Caki2 (cell line): Measurements from ENCODE around the gene SLC25A19. TPM values are rescaled to one million over a fixed set of nuclear protein-coding genes. Genes with fewer than 3 reads are reported as not detected.

Experiments
- DNase-seq: peaks from one replicate; pipeline ENCODE4 v3.0.0-alpha.2; 2015; ENCODE audit warnings: low read depth
- in situ Hi-C: cut with HindIII; loops from 2 replicates; pipeline ENCODE4 v1.10.0; 2016; ENCODE audit warnings: low sequenced_read_pairs, low pct_unique_long_range_greater_than_20kb, mixed read lengths
- total RNA-seq: library from RNA; depleted of rRNA; stranded (reverse); fragments of >200 nt; shearing (Covaris generic); gene quantifications from 2 replicates; pipeline ENCODE4 v1.2.3, GENCODE V29; 2014; ENCODE audit warnings: low replicate concordance; rRNA removed

The SLC25A19 gene
- total RNA-seq = 6.3 and 16.5 TPM in 2 replicates

DNA sequence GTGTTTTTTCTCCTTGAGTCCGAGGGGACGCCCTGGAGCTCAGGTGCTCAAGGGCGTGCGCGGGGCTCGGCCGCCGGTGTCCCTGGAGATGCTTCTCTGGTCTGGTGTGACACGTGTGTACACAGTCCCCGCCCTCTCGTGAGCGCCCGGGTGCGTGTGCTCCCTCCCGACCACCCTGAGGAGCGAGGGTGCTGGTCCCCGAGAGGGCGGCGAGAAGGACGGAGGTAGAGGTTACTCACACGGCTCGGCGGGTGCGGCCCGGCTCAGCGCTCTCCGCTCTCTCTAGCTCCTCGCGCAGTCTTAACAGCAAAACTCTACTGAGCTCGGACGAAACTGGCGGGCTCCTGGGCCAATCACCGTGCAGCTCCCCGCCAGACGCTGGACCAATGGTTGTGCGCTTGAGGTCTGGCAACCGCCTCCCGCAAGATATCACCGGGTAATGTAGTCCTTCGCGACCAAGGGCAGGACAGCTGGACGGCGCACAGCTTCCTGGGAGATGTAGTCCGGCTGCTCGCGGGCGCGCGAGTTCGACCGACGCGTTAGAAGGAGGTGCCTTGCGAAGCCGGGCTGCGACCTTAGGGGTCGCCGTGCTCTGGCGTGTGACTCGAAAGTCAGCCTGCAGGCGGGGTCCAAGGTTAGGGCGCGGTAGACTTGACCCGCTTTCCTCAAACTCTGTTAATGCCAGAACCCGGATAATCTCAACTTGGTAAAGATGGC, at the start of gene SLC25A19:
Gene SLC25A19 (minus strand): TSS at position 319 of the 717 bp plus-strand sequence. CDS start 2,669 bp downstream, outside the sequence.
- in situ Hi-C loops = no loop called here
- peak; percentile 99 for DNase-seq

GRCh38 chr17:75338335-75338734, 49.1 kb upstream of the SLC25A19 start:
- in situ Hi-C loops = no loop called here
- no peak for DNase-seq

GRCh38 chr17:75335315-75335714, 46.1 kb upstream of the SLC25A19 start:
- DNase-seq = no peak
- in situ Hi-C loops = no loop called here

- in situ Hi-C loops = no loop called here
- DNase-seq = no peak
Measured at GRCh38 chr17:75334723-75335122, 45.5 kb upstream of the SLC25A19 start.

DNA sequence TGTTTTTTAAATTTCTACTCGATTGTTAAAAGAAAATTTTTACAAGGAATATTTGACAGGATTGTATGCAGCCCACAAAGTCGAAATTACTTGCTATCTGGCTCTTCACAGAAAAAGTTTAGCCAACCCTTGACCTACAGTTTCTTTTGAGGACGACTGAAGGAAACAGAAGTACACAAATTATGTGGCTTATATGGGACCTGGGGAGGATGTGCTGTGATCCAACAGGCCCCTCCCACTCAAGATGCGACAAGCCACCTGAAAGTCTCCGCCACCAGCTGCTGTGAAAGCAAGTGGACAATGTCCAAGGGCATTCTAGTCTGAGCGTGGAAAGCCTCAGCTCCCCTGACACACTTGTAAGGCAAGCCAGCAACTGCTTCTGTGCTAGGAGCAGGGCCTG, 42.4 kb upstream of the SLC25A19 start:
- DNase-seq = no peak
- in situ Hi-C loops = no loop called here

DNA sequence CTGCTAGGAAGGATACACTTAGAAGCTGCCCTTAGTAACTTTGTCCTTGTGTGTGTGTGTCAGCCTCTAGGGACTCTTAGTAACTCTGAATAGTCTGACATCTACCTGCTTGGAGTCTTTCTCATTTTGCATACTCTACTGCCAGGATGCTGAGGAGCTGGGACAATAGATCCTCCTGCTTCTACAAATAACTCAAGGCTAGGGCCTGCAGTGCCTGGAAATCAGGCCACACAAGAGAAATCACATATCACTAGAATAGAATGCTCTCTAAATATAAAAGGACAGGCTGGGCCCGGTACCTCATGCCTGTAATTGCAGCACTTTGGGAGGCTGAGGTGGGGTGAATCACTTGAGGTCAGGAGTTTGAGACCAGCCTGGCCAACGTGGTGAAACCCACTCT, 38.5 kb upstream of the SLC25A19 start:
- in situ Hi-C loops = no loop called here
- no peak for DNase-seq

GRCh38 chr17:75326226-75326848, 37.1 kb upstream of the SLC25A19 start:
- in situ Hi-C loops = no loop called here
- DNase-seq = no peak

GRCh38 chr17:75325827-75326225, 36.6 kb upstream of the SLC25A19 start:
- in situ Hi-C loops = no loop called here
- DNase-seq = no peak

DNA sequence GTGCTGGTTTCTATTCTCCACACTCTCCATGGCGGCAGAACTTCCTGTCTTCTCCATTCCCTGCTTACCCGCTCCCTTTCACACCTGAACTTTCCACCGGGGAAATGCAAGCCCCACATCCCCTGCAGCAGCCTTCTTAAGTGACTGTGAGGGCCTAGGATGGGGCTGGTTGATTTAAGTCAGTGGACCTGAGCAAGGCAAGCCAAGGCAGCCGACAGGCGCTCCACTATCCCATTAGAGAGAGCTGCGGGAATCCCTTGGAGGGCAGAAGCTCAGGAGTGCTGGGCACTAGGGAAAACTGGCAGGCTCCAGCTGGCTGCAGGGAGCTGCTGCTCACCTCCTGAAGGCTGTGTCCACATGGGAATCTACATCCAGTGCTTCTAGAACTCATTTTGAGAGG, 36.1 kb upstream of the SLC25A19 start:
- in situ Hi-C loops = no loop called here
- no peak for DNase-seq

DNA sequence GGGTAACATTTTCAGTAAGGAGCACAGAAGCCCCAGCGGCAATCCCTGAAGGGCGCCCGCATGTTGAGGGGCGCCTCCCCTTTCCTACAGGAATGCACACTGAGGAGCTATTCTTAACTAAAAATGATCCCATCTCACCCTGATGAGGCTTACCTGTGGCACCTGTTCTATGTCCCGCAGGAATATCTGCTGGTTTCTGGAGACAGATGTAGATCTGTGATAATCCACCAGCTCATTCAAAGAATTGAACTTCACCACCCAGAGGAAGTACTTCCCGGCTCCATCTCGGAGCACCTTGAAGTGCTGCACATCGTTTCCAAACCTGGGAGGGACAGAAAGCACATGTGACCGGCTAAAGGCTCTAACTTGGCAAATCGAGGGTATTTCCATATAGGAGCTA, 32.3 kb upstream of the SLC25A19 start:
- no peak for DNase-seq
- in situ Hi-C loops = no loop called here

- DNase-seq = no peak
- in situ Hi-C loops = no loop called here
Measured at GRCh38 chr17:75319904-75320691, 30.9 kb upstream of the SLC25A19 start.

- in situ Hi-C loops = no loop called here
- DNase-seq = no peak
Measured at GRCh38 chr17:75318615-75319222, 29.5 kb upstream of the SLC25A19 start.

DNA sequence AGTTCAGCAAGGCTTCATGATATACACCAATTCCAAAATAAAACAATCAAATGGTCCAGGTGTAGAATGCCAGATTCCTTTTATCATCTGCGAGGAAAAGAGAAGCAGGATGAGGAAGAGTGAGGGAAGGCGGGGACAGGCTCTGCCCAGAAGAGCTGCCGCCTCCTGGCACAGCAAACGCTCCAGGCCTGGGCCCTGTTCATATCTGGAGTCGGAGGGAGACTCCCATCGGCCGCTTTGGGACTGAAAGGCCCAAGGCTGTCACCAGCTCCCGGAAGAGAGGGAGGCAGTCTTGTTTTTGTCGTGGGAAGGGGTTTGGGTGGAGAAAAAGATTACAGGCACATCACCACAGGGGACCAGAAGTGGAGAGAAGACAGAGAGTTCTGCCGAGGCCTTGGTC, 29.0 kb upstream of the SLC25A19 start:
- in situ Hi-C loops = no loop called here
- no peak for DNase-seq

- DNase-seq = no peak
- in situ Hi-C loops = no loop called here
Measured at GRCh38 chr17:75317671-75318070, 28.4 kb upstream of the SLC25A19 start.

- in situ Hi-C loops = no loop called here
Measured at GRCh38 chr17:75316253-75316652, 27.0 kb upstream of the SLC25A19 start.

DNA sequence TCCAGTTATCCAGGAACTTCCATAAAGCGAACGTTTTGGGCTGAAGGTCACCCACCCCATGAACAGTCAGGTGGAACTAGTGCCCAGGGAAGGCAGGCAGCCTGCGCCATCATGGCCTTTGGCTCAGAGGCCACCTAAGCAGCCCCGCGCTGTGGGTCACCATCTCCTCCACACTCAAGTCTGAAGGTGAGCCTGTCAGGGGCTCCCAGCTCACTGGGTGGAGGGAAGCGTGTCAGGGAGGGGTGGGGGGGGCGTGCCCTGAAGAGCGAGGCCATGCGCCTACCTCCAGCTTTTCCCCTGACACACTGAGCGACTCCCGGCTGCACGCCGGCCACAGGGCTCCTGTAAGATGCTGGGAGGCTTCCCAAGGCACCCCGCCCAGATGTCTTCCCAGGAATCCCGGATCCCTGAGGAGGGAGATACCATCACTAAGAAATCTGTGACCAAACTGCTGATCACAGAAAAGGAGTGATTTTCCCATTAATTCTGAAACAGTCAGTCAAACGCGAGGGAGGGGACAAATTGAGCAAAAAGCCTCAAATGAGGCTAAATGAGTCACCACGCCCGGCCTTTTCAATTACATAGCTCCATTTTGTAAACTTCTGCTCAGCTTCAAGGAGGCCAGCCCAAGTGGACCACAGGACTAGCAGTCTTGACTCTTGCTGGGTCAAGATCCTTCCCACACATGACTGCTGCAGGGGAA, 26.5 kb upstream of the SLC25A19 start:
- no peak for DNase-seq
- in situ Hi-C loops = no loop called here

More at GRCh38 chr17:75316253-75316652, 27.0 kb upstream of the SLC25A19 start:
- DNase-seq = no peak

- no peak for DNase-seq
- in situ Hi-C loops = no loop called here
Measured at GRCh38 chr17:75313941-75314551, 24.8 kb upstream of the SLC25A19 start.
